Measurements from ENCODE around the gene PARP1. TPM values are rescaled to one million over a fixed set of nuclear protein-coding genes. Genes with fewer than 3 reads are reported as not detected.

The PARP1 gene
- total RNA-seq, 3 donors from 2014 or later, result 209 to 218 (median 213) TPM

GRCh38 chr1:226406401-226406881, 1.5 kb downstream of the PARP1 start:
- no peak for ATAC-seq
- H3K27me3 Mint-ChIP-seq (ENCODE audit: low read depth), result no peaks in the 10 kb centered on the region
- H3K9me3 Mint-ChIP-seq, result no peaks in the 10 kb centered on the region
- H3K36me3 Mint-ChIP-seq (ENCODE audit: insufficient read depth), result peaks cover 14% of the 10 kb centered on the region
- peaks cover 48% of the 10 kb centered on the region for H3K4me1 Mint-ChIP-seq (ENCODE audit: low read depth)
- peak overlapping the region; percentile 93 for H3K4me3 Mint-ChIP-seq
- DNase-seq, result no peak

- Mint-ChIP-seq H3K4me1 (ENCODE audit: low read depth) (peaks cover 55% of the 10 kb centered on the region), H3K27me3 (ENCODE audit: low read depth) (no peaks in the 10 kb centered on the region), H3K9me3 (no peaks in the 10 kb centered on the region), H3K36me3 (ENCODE audit: insufficient read depth) (peaks cover 21% of the 10 kb centered on the region), H3K4me3 (peak overlapping the region; percentile 93)
- ATAC-seq (no peak), DNase-seq (no peak)
These were observed 2.4 kb downstream of the PARP1 start for GRCh38 chr1:226405411-226405988.

- peaks cover 28% of the 10 kb centered on the region for H3K36me3 Mint-ChIP-seq (ENCODE audit: insufficient read depth)
- no peak for DNase-seq
- peaks cover 59% of the 10 kb centered on the region for H3K4me1 Mint-ChIP-seq (ENCODE audit: low read depth)
- no peaks in the 10 kb centered on the region for H3K9me3 Mint-ChIP-seq
- ATAC-seq, result no peak
- H3K4me3 Mint-ChIP-seq, result peak overlapping the region; percentile 93
- H3K27me3 Mint-ChIP-seq (ENCODE audit: low read depth), result no peaks in the 10 kb centered on the region
These were observed 3.0 kb downstream of the PARP1 start for GRCh38 chr1:226404904-226405222.

- ATAC-seq (no peak), DNase-seq (no peak)
- Mint-ChIP-seq H3K27me3 (ENCODE audit: low read depth) (no peaks in the 10 kb centered on the region), H3K4me3 (peak overlapping the region; percentile 93), H3K4me1 (ENCODE audit: low read depth) (peaks cover 61% of the 10 kb centered on the region), H3K36me3 (ENCODE audit: insufficient read depth) (peaks cover 32% of the 10 kb centered on the region), H3K9me3 (no peaks in the 10 kb centered on the region)
These were observed 3.6 kb downstream of the PARP1 start for GRCh38 chr1:226404063-226404903.

- no peak for ATAC-seq
- Mint-ChIP-seq H3K4me3 (peak overlapping the region; percentile 66), H3K4me1 (ENCODE audit: low read depth) (peaks cover 62% of the 10 kb centered on the region), H3K36me3 (ENCODE audit: insufficient read depth) (peaks cover 35% of the 10 kb centered on the region), H3K27me3 (ENCODE audit: low read depth) (no peaks in the 10 kb centered on the region), H3K9me3 (no peaks in the 10 kb centered on the region)
- no peak for DNase-seq
These were observed 4.5 kb downstream of the PARP1 start for GRCh38 chr1:226403201-226404034.

GRCh38 chr1:226402739-226403165, 5.1 kb downstream of the PARP1 start:
- Mint-ChIP-seq H3K27me3 (ENCODE audit: low read depth) (no peaks in the 10 kb centered on the region), H3K4me1 (ENCODE audit: low read depth) (peaks cover 67% of the 10 kb centered on the region), H3K4me3 (no peak overlapping the region), H3K36me3 (ENCODE audit: insufficient read depth) (peaks cover 40% of the 10 kb centered on the region), H3K9me3 (no peaks in the 10 kb centered on the region)
- DNase-seq (no peak), ATAC-seq (no peak)

- ATAC-seq (no peak), DNase-seq (no peak)
- Mint-ChIP-seq H3K27me3 (ENCODE audit: low read depth) (no peaks in the 10 kb centered on the region), H3K4me1 (ENCODE audit: low read depth) (peaks cover 70% of the 10 kb centered on the region), H3K36me3 (ENCODE audit: insufficient read depth) (peaks cover 46% of the 10 kb centered on the region), H3K9me3 (no peaks in the 10 kb centered on the region), H3K4me3 (no peak overlapping the region)
These were observed 6.3 kb downstream of the PARP1 start for GRCh38 chr1:226401355-226402303.

GRCh38 chr1:226400519-226401354, 7.2 kb downstream of the PARP1 start:
- Mint-ChIP-seq H3K4me3 (no peak overlapping the region), H3K4me1 (ENCODE audit: low read depth) (peaks cover 61% of the 10 kb centered on the region), H3K36me3 (ENCODE audit: insufficient read depth) (peaks cover 45% of the 10 kb centered on the region), H3K9me3 (no peaks in the 10 kb centered on the region), H3K27me3 (ENCODE audit: low read depth) (no peaks in the 10 kb centered on the region)
- no peak for DNase-seq
- no peak for ATAC-seq

- peaks cover 46% of the 10 kb centered on the region for H3K4me1 Mint-ChIP-seq (ENCODE audit: low read depth)
These were observed 9.8 kb downstream of the PARP1 start for GRCh38 chr1:226397955-226398636.

GRCh38 chr1:226397011-226397926, 10.6 kb downstream of the PARP1 start:
- Mint-ChIP-seq H3K27me3 (ENCODE audit: low read depth) (no peaks in the 10 kb centered on the region), H3K4me1 (ENCODE audit: low read depth) (peaks cover 41% of the 10 kb centered on the region), H3K36me3 (ENCODE audit: insufficient read depth) (peaks cover 52% of the 10 kb centered on the region), H3K9me3 (no peaks in the 10 kb centered on the region), H3K4me3 (no peak overlapping the region)
- DNase-seq (no peak), ATAC-seq (no peak)

More at GRCh38 chr1:226397955-226398636, 9.8 kb downstream of the PARP1 start:
- Mint-ChIP-seq H3K9me3 (no peaks in the 10 kb centered on the region), H3K4me3 (no peak overlapping the region), H3K36me3 (ENCODE audit: insufficient read depth) (peaks cover 53% of the 10 kb centered on the region), H3K27me3 (ENCODE audit: low read depth) (no peaks in the 10 kb centered on the region)
- ATAC-seq (no peak), DNase-seq (no peak)

GRCh38 chr1:226395753-226396152, 12.1 kb downstream of the PARP1 start:
- Mint-ChIP-seq H3K36me3 (ENCODE audit: insufficient read depth) (peaks cover 45% of the 10 kb centered on the region), H3K9me3 (no peaks in the 10 kb centered on the region), H3K27me3 (ENCODE audit: low read depth) (no peaks in the 10 kb centered on the region), H3K4me1 (ENCODE audit: low read depth) (peaks cover 27% of the 10 kb centered on the region), H3K4me3 (no peak overlapping the region)
- DNase-seq (no peak), ATAC-seq (no peak)

GRCh38 chr1:226394462-226394861, 13.4 kb downstream of the PARP1 start:
- H3K36me3 Mint-ChIP-seq (ENCODE audit: insufficient read depth), result peaks cover 39% of the 10 kb centered on the region
- ATAC-seq, result no peak

More at GRCh38 chr1:226394462-226394861, 13.4 kb downstream of the PARP1 start:
- Mint-ChIP-seq H3K4me3 (no peak overlapping the region), H3K4me1 (ENCODE audit: low read depth) (peaks cover 22% of the 10 kb centered on the region), H3K9me3 (no peaks in the 10 kb centered on the region), H3K27me3 (ENCODE audit: low read depth) (no peaks in the 10 kb centered on the region)
- no peak for DNase-seq

All from activated T-cell treated with anti-CD3 and anti-CD28 coated beads, Interleukin-2, amount 50 U/mL, for 4 hours (primary cell).